Measurements from ENCODE around the gene PARD3B. TPM values are rescaled to one million over a fixed set of nuclear protein-coding genes. Genes with fewer than 3 reads are reported as not detected.

Gene PARD3B
- total RNA-seq, 1 donor from 2014 or later, result 6.5 TPM

GRCh38 chr2:205375461-205376448, 830.5 kb downstream of the PARD3B start:
- TF ChIP-seq, protein P1, sequence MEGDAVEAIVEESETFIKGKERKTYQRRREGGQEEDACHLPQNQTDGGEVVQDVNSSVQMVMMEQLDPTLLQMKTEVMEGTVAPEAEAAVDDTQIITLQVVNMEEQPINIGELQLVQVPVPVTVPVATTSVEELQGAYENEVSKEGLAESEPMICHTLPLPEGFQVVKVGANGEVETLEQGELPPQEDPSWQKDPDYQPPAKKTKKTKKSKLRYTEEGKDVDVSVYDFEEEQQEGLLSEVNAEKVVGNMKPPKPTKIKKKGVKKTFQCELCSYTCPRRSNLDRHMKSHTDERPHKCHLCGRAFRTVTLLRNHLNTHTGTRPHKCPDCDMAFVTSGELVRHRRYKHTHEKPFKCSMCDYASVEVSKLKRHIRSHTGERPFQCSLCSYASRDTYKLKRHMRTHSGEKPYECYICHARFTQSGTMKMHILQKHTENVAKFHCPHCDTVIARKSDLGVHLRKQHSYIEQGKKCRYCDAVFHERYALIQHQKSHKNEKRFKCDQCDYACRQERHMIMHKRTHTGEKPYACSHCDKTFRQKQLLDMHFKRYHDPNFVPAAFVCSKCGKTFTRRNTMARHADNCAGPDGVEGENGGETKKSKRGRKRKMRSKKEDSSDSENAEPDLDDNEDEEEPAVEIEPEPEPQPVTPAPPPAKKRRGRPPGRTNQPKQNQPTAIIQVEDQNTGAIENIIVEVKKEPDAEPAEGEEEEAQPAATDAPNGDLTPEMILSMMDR (IDR thresholded peaks at IDR 0.05; ENCODE audit: insufficient read depth, low read length, poor library complexity, severe bottlenecking), result no peak
- Histone ChIP-seq H3K36me3 (ENCODE audit: control insufficient read depth, insufficient read depth, low read length) (no peaks in the 10 kb centered on the region), H3K27me3 (ENCODE audit: control insufficient read depth, insufficient read depth, low read length) (no peaks in the 10 kb centered on the region), H3K4me3 (ENCODE audit: low read depth, low read length) (no peak overlapping the region)
- no peak for DNase-seq (ENCODE audit: low read depth)

- DNase-seq (ENCODE audit: low read depth), result no peak
- H3K27me3 ChIP-seq (ENCODE audit: control insufficient read depth, insufficient read depth, low read length), result no peaks in the 10 kb centered on the region
- TF ChIP-seq, protein P1 (IDR thresholded peaks at IDR 0.05; ENCODE audit: insufficient read depth, low read length, poor library complexity, severe bottlenecking), result no peak
These were observed 832.0 kb downstream of the PARD3B start for GRCh38 chr2:205377324-205377723.

GRCh38 chr2:205383601-205384000, 838.3 kb downstream of the PARD3B start:
- DNase-seq (ENCODE audit: low read depth), result no peak
- TF ChIP-seq, protein P1 (IDR thresholded peaks at IDR 0.05; ENCODE audit: insufficient read depth, low read length, poor library complexity, severe bottlenecking), result no peak
- H3K27me3 ChIP-seq (ENCODE audit: control insufficient read depth, insufficient read depth, low read length), result no peaks in the 10 kb centered on the region
- no peaks in the 10 kb centered on the region for H3K36me3 ChIP-seq (ENCODE audit: control insufficient read depth, insufficient read depth, low read length)
- no peak overlapping the region for H3K4me3 ChIP-seq (ENCODE audit: low read depth, low read length)

More at GRCh38 chr2:205377324-205377723, 832.0 kb downstream of the PARD3B start:
- Histone ChIP-seq H3K4me3 (ENCODE audit: low read depth, low read length) (no peak overlapping the region), H3K36me3 (ENCODE audit: control insufficient read depth, insufficient read depth, low read length) (no peaks in the 10 kb centered on the region)

DNA sequence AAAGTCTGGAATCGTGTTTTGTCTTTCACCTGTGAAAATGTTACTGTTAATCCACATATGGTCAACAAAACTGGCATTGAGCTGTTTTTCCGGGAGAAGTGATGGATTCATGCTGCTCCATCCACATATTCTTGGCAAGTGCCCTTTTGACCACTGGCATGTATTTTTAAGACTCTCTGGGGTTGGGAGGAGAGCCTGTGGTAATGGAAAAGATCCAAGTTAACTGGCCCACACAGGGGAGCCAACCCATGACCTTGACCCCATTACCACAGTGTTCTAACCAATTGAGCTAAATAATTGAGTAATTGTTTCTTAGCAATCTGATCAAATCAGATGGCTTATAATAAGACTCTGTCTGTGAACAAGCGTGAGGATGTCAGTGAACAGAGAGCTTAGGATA, 840.8 kb downstream of the PARD3B start:
- no peak for DNase-seq (ENCODE audit: low read depth)
- Histone ChIP-seq H3K36me3 (ENCODE audit: control insufficient read depth, insufficient read depth, low read length) (no peaks in the 10 kb centered on the region), H3K4me3 (ENCODE audit: low read depth, low read length) (no peak overlapping the region), H3K27me3 (ENCODE audit: control insufficient read depth, insufficient read depth, low read length) (no peaks in the 10 kb centered on the region)
- TF ChIP-seq, protein P1 (IDR thresholded peaks at IDR 0.05; ENCODE audit: insufficient read depth, low read length, poor library complexity, severe bottlenecking), result no peak

DNA sequence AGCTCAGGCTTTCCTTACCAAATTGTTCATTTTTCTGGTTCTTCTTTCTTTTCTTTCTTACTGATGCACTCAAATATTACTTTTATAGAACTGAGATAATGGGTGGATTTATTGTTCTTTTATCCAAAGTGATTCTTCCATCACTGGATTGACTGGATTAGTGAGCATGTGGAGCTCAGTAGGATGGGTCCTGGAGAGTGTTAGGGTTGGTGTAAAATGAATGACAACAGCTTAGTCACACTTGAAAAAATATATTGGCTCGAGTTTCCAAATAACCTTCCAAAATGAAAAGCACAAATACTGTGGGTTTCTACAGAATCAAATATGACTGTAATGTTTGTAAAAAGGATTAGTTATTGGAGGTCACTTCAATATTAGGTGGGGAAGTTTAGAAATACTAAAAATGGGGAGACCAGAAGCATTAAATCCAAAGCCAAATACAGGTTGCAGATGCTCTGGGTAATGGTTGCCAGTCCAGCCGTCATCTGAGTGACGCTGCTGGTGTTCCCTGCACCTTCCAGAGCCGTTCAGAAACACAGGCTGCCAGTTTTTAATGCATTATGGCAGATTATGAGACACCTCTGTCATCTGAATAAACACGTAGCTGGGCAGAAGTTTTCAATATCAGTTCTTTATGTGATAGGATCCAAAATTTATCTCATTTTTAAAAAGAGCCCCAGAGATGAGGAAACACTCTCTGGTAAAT, 842.2 kb downstream of the PARD3B start:
- Histone ChIP-seq H3K36me3 (ENCODE audit: control insufficient read depth, insufficient read depth, low read length) (no peaks in the 10 kb centered on the region), H3K4me3 (ENCODE audit: low read depth, low read length) (no peak overlapping the region), H3K27me3 (ENCODE audit: control insufficient read depth, insufficient read depth, low read length) (no peaks in the 10 kb centered on the region)
- TF ChIP-seq, protein P1 (IDR thresholded peaks at IDR 0.05; ENCODE audit: insufficient read depth, low read length, poor library complexity, severe bottlenecking), result no peak
- no peak for DNase-seq (ENCODE audit: low read depth)

Data from kidney epithelial cell (primary cell).